GM19025 (cell line): ENCODE data around the gene PPP4R3B.

Experiments
- ATAC-seq: cut with Tn5 transposase; IDR thresholded peaks from one replicate; pipeline ENCODE4 v1.9.1; 2021; ENCODE audit warnings: mild to moderate bottlenecking, low read depth, moderate library complexity; ENCODE audit not compliant: unreplicated experiment

The PPP4R3B gene

DNA sequence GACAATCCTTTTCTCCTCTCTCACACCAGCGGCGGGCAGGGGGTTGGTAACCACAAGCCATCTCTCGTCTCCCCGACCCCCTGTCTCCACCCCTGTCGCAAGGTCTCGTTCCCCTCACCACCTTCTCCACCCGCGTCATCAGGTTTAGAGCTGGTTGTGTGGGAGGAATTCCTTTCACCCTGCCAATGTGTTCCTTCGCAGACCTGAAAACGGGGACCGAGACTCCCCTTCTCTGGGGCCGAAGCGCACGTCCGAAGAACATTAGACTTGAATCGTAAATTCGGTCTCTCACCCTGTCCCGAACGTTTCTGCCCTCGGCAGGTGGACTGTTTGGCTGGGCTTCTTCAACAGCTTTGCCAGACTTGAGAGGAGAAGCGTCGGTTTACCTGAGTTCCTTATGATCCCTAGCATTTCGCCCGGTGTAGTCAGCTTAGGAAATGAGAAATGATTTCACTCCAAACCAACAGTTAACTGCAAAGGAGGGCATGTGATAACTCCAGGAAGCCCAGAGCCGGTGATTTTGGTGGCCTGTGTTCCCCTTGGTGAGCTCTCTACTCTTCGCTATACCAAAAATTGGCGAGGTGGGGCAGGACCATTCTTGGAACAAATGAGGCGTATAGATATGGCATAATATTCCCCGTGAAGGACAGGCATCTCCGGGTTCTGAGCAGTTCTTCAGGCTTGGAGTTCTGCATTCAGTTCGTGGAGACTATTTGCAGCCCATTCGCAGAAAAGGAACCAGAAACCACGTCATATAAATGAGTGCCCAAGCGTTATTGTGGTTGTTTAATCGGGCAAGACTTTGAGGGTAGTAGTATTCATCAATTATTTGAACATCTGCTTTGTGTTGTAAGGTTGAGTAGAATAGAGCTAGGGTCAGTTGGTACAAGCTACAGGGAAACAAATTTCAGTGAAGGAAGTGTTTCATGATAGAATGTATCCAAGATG lies 97.2 kb downstream of the PPP4R3B start:
- ATAC-seq: no peak

GRCh38 chr2:55518841-55519165 lies 98.6 kb downstream of the PPP4R3B start:
- ATAC-seq: no peak

- no peak for ATAC-seq
Observed at GRCh38 chr2:55511508-55512124, 105.8 kb downstream of the PPP4R3B start.

GRCh38 chr2:55502590-55503141 lies 114.8 kb downstream of the PPP4R3B start:
- ATAC-seq: no peak

DNA sequence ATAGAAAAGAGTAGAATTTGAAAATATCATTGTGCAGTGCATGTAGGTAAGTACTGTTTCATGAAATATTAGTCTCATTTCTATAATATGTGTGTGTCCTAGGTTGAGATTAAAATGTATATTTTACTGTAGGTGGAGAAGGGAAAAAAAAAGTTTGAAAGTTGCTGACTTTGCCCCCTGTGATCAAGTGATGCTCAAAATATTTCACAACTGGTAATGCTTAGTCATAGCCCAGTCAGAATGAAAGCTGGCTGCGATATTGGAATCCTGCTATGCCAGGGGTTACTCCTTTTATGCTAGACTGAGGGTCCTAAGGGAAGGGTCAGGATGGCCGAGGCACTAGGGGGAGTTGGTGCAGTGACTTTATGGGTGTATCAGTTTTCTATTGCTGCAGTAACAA lies 117.4 kb downstream of the PPP4R3B start:
- ATAC-seq: no peak

DNA sequence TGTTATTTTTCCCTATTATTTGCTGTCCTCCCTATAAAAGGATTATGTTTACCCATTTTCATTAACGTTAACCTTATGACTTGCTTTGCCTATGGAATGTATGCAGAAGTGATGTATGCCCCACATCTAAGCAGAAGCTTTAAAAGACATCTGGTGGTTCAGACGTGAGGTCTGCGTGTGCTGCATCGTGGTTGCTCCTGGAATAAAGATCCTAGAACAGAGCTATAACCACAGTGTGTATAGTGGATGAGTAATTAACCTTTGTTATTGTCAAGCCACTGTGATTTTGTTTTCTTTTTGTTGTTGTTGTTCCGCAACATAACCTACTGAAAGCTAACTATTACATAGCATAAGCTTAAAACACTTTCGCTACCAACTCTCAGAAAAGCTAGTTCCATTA lies 118.8 kb downstream of the PPP4R3B start:
- no peak for ATAC-seq
